ENCODE data around the gene MAST4. TPM values are rescaled to one million over a fixed set of nuclear protein-coding genes. Genes with fewer than 3 reads are reported as not detected.

The MAST4 gene
- total RNA-seq, 2 experiments from 2014 or later: 1.3 to 21.9 TPM

DNA sequence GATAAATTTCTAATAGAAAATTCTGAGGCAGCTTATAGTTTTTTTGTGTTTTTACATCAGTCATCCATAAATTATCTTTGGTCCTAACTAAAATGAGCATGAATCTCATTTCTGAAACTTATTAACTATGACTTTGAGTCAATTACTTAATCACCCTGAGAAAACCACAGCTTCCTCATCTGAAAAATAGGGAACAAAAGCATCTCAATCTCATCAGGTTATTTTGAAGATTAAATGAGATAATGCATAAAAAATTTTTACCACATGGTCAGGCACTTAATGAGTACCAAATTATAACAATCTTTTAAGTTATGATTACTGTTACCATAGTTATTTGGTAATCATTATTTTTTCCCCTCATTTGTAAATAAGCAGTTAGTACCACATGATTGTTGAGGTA lies 279.1 kb downstream of the MAST4 start:
- Histone ChIP-seq H3K4me1 (ENCODE audit: insufficient read depth, low read length, poor library complexity, severe bottlenecking) (no peaks in the 10 kb centered on the region), H2AFZ (ENCODE audit: low read length) (no peak overlapping the region), H3K27ac (ENCODE audit: low read depth, low read length, poor library complexity, severe bottlenecking) (no peak overlapping the region), H3K9me2 (ENCODE audit: insufficient read depth, low read length) (no peaks in the 10 kb centered on the region), H3K4me3 (ENCODE audit: low read depth, low read length, poor library complexity, severe bottlenecking) (no peak overlapping the region), H3K36me3 (ENCODE audit: insufficient read depth, low read length) (no peaks in the 10 kb centered on the region), H3K79me2 (ENCODE audit: insufficient read depth, low read depth, low read length) (no peaks in the 10 kb centered on the region), H3K9me3 (ENCODE audit: low read length) (no peaks in the 10 kb centered on the region), H4K20me1 (ENCODE audit: insufficient read depth, low read length) (no peaks in the 10 kb centered on the region), H3K4me2 (ENCODE audit: low read length) (no peak overlapping the region)
- ChIA-PET POLR2A (interaction anchor here (0.6 kb wide), 1 partner anchor 9 kb away, joined by 3 read pairs; no protein-coding TSS in a partner anchor), CTCF (ENCODE audit: unreplicated experiment) (no interaction called here)
- intact Hi-C loops (cut with micrococcal nuclease; ENCODE audit: unreplicated experiment): no loop called here
- no TSS peak for BruUV-seq (replicated peaks)
- no peak for DNase-seq (ENCODE audit: low spot score)
- no peak for TF ChIP-seq EZH2phosphoT487 (IDR thresholded peaks at IDR 0.05; ENCODE audit: borderline replicate concordance, low read depth, low read length)
- TF ChIP-seq, protein P1, sequence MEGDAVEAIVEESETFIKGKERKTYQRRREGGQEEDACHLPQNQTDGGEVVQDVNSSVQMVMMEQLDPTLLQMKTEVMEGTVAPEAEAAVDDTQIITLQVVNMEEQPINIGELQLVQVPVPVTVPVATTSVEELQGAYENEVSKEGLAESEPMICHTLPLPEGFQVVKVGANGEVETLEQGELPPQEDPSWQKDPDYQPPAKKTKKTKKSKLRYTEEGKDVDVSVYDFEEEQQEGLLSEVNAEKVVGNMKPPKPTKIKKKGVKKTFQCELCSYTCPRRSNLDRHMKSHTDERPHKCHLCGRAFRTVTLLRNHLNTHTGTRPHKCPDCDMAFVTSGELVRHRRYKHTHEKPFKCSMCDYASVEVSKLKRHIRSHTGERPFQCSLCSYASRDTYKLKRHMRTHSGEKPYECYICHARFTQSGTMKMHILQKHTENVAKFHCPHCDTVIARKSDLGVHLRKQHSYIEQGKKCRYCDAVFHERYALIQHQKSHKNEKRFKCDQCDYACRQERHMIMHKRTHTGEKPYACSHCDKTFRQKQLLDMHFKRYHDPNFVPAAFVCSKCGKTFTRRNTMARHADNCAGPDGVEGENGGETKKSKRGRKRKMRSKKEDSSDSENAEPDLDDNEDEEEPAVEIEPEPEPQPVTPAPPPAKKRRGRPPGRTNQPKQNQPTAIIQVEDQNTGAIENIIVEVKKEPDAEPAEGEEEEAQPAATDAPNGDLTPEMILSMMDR (conservative IDR thresholded peaks at IDR 0.05; ENCODE audit: low read length): no peak

DNA sequence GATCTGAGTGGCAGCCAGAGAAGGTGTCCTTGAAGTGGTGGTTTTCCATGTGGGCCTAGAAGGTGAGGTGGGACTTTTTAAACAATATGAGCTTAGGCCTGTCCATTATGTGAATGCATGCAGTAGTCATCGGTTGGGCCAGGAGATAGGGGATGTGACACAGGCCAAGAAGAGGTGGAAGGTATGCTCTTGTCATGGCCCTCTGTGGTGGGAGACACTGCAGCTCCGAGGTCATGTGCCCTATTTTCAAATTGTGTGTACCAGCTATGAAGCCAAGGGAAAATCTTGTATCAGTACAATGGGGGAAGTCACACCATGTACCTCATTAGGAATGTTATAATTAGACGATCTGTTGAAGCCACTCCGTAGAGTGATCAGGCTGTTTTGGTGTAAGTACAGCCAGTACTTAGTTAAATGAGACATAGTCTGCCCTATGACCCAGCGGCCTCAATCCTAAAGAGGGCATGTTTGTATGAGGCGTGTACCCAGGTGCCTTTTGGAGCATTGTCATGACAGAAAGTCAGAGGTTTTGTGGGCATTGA lies 280.1 kb downstream of the MAST4 start:
- ChIA-PET CTCF (ENCODE audit: unreplicated experiment) (no interaction called here), POLR2A (interaction anchor here (0.6 kb wide), 1 partner anchor 57 kb away, joined by 3 read pairs; no protein-coding TSS in a partner anchor)
- Histone ChIP-seq H3K79me2 (ENCODE audit: insufficient read depth, low read depth, low read length) (no peaks in the 10 kb centered on the region), H4K20me1 (ENCODE audit: insufficient read depth, low read length) (no peaks in the 10 kb centered on the region), H3K4me3 (ENCODE audit: low read depth, low read length, poor library complexity, severe bottlenecking) (no peak overlapping the region), H3K4me1 (ENCODE audit: insufficient read depth, low read length, poor library complexity, severe bottlenecking) (no peaks in the 10 kb centered on the region), H3K27ac (ENCODE audit: low read depth, low read length, poor library complexity, severe bottlenecking) (no peak overlapping the region), H2AFZ (ENCODE audit: low read length) (no peak overlapping the region), H3K9me3 (ENCODE audit: low read length) (no peaks in the 10 kb centered on the region), H3K4me2 (ENCODE audit: low read length) (no peak overlapping the region), H3K9me2 (ENCODE audit: insufficient read depth, low read length) (no peaks in the 10 kb centered on the region), H3K36me3 (ENCODE audit: insufficient read depth, low read length) (no peaks in the 10 kb centered on the region)
- BruUV-seq (replicated peaks): no TSS peak
- no peak for TF ChIP-seq EZH2phosphoT487 (IDR thresholded peaks at IDR 0.05; ENCODE audit: borderline replicate concordance, low read depth, low read length)
- TF ChIP-seq, protein P1 (conservative IDR thresholded peaks at IDR 0.05; ENCODE audit: low read length): no peak
- no peak for DNase-seq (ENCODE audit: low spot score)
- intact Hi-C loops (cut with micrococcal nuclease; ENCODE audit: unreplicated experiment): no loop called here

DNA sequence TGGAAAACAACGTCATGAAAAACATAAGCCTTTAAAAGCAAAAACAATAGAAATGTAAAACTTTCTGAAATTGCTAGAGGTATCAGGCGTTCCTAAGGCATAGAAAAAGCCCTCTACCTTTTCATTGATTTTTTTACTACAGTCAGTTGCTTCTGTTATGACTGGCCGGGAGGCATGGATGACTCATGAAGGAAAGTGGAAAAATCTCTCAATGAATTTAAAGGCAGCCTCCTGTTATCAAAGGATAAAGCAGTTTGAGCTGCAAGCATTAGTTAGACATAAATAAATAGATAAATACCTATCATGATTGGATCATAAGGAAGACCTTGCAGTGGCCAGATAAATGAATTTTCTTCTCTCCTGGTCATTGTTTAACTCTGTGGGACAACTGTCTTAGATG lies 281.6 kb downstream of the MAST4 start:
- TF ChIP-seq, protein P1 (conservative IDR thresholded peaks at IDR 0.05; ENCODE audit: low read length): no peak
- TF ChIP-seq EZH2phosphoT487 (IDR thresholded peaks at IDR 0.05; ENCODE audit: borderline replicate concordance, low read depth, low read length): no peak
- no peaks in the 10 kb centered on the region for H3K4me1 ChIP-seq (ENCODE audit: insufficient read depth, low read length, poor library complexity, severe bottlenecking)
- intact Hi-C loops (cut with micrococcal nuclease; ENCODE audit: unreplicated experiment): no loop called here
- H3K4me2 ChIP-seq (ENCODE audit: low read length): no peak overlapping the region
- no peak for DNase-seq (ENCODE audit: low spot score)
- no peak overlapping the region for H2AFZ ChIP-seq (ENCODE audit: low read length)
- H3K9me3 ChIP-seq (ENCODE audit: low read length): no peaks in the 10 kb centered on the region
- no peak overlapping the region for H3K4me3 ChIP-seq (ENCODE audit: low read depth, low read length, poor library complexity, severe bottlenecking)
- no peaks in the 10 kb centered on the region for H4K20me1 ChIP-seq (ENCODE audit: insufficient read depth, low read length)
- no peak overlapping the region for H3K27ac ChIP-seq (ENCODE audit: low read depth, low read length, poor library complexity, severe bottlenecking)
- no peaks in the 10 kb centered on the region for H3K36me3 ChIP-seq (ENCODE audit: insufficient read depth, low read length)
- no peaks in the 10 kb centered on the region for H3K79me2 ChIP-seq (ENCODE audit: insufficient read depth, low read depth, low read length)
- BruUV-seq (replicated peaks): no TSS peak
- no peaks in the 10 kb centered on the region for H3K9me2 ChIP-seq (ENCODE audit: insufficient read depth, low read length)
- ChIA-PET POLR2A (interaction anchor here (1.6 kb wide), 1 partner anchor 12 kb away, joined by 7 read pairs; no protein-coding TSS in a partner anchor), CTCF (ENCODE audit: unreplicated experiment) (no interaction called here)
